ENCODE data around the gene WDR1.

The WDR1 gene

DNA sequence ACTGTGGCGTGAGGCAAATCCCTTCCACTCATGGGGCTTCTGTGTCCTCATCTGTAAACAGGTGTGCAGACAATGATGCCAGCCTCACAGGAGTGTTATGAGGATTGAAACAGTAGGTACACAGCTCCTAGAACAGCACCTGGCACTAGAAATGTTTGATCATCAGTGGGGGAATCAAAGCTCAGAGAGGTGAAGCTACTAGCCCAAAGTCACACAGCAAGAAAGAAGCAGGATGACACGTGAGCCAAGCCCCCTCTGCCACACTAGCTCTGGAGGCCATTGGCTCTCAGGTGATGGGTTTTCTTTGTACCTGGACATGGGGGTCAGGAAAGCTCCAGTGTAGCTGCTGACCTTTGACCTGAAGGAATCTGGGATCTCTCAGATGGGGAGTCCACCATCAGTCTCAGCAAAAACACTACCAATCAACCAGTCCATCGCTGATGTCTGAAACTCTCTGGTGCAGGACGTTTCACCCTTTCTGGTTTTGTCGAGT is 81.9 kb downstream of the WDR1 start:
- no peak for DNase-seq

- no peak for DNase-seq
Observed at GRCh38 chr4:10034136-10034535, 82.5 kb downstream of the WDR1 start.

DNA sequence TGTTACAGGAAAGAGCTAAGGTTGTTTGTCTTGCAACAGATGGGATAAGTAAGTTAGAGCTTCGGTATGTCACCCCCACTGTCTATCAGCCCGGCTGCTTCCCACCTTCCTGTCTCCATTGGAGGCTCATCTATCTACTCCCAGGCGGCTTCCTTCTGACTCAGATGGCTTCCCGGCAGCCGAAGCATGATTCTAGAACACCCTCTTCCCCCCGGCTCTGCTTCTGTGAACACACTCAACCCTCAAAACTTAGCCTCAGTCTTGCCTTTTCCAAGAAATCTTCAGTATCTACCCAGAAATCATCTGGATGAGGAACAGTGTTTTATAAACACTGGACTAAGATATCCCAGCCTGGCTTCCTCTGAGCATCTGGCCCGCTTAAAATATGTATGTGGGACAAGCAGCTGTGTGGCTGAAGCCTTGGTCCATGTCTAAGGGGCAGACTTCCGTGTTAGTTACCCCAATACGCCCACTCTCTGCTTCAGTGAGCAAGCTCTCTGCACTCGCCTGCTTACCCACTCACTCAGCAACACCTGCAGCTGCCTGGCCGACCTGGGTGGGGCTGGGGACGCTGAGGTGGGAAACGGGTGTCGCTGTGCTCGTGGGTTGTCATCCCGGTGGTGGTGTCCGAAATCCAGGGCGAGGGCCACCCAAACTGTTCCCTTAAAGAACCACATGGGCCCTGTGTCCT is 83.3 kb downstream of the WDR1 start:
- peak; percentile 12 to 56 for DNase-seq

DNA sequence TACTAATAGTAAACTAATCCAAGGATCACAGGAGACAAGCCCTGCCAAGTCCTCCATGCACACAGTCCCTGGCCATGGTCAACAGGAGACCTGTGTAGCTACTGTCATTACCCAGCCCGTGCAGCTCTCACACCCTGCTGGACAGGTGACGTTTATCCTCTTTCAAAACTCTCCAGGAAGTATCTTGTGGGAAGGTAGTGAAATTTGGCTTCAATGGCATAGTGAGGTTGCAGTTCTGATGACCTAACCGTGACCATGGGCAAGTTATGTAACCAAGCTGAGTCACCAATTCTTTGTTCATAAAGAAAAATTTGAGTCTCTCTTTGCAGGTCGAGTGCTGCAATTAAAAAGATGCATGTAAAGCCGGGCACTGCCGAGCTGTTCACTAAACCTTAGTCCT is 84.0 kb downstream of the WDR1 start:
- DNase-seq, result no peak

GRCh38 chr4:10031668-10032590 is 84.7 kb downstream of the WDR1 start:
- no peak for DNase-seq

- DNase-seq, result no peak
Observed at GRCh38 chr4:10030972-10031667, 85.5 kb downstream of the WDR1 start.

GRCh38 chr4:10029403-10029802 is 87.2 kb downstream of the WDR1 start:
- DNase-seq, result no peak

DNA sequence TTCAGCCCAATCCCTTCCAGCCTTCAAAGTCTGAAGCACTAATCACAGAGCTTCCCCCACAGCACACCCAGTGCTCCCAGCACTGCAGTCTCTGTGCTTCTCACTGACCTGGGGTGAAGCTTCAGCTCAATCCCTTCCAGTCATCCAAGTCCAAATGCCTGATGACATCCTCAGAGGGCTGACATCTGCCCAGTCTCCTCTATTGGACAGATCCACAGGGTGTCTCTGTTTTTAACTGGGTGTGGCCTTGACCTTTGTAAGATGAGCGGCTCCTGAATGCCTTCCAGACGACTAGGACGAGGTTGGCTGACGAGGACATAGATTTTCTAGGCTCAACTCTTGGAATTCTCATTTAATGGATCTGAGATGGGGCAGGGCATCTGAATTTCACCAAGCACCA is 87.7 kb downstream of the WDR1 start:
- DNase-seq, result no peak

GRCh38 chr4:10026485-10026884 is 90.1 kb downstream of the WDR1 start:
- no peak for DNase-seq

- DNase-seq, result no peak
Observed at GRCh38 chr4:10025230-10025806, 91.3 kb downstream of the WDR1 start.
